GM18502 (cell line): Measurements from ENCODE around the gene CPT1B.

Experiments
- ATAC-seq: cut with Tn5 transposase; IDR thresholded peaks from one replicate; pipeline ENCODE4 v1.9.1; 2021; ENCODE audit warnings: mild to moderate bottlenecking; ENCODE audit not compliant: unreplicated experiment, poor library complexity

CPT1B gene

DNA sequence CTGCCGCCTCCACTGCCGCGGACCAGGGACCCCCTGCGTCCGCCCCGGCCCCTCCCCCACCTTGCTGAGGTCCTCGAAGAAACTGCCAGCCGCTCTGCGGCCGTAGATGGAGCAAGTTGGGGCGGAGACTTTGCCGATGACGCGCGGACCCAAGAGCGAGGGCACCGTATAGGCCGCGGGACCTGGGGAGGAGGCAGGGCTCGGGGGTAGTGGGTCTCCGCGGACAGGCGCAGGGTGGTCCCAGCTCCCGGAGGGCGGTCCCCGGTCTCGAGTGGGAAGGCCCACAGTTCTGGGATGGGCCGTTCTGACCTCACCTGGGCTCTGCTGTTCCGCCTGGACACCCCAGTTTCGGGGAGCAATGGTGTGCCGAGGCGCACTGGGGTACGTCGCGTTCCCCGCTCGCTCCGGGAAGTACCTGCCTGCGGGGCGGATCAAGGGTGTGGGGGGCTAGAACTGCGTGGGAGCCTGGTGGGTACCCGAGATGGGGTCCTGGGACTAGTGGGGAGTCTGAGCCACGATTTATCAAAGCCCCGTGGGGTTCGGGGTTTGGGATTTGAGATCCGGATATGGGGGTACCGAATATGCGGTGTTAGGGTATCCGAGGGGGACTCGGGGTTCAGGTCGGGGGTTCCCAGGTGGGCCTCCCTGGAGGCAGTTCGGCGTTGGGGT, 47.2 kb downstream of the CPT1B start:
- no peak for ATAC-seq

DNA sequence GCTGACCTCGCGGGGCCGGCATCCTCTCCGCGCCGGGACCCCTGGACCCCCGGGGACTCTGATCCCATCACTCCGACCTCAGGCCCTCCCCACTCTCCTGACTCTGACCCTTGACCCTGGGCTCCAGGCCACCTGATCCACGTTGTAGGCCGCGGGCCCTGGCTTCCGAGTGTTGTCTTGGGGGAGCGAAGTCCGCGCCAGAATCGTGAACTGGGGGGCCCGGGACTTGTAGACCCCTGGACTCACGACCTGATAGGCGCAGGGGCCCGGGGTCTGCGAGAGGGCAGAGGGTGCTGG, 47.7 kb downstream of the CPT1B start:
- ATAC-seq, result no peak

DNA sequence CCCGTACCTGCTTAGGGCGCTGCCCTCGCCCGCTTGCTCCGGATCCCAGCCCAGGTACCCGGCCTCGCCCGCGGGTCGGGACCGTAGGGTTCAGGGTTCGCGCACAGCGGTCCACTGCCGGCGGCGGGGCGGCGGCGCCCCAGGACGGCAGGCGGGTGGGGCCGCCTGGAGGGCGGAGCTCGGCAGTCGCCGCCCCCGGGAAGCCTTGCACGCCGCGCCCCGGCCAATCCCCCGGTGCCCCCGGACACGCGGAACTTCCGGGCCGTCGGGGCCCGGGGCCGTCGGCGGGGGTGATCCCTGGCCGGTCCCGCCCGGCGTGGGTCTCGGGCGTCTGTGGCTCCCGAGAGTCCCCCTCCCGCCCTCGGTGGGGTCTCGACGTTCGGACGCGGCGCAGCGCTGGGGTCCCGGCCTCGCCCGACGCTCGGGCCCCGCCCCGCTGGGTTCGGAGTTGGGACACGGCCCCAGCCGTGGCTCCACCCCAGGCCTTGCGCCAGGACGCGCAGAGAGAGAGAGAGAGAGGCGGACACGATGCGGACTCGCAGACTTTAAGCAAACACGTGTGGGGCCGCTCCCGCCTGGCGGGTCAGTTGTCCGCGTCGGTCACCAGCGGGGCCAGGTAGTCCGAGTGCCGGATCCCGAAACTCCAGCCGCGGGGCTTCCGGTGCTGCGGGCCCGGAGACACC, 48.2 kb downstream of the CPT1B start, which contains the start of gene TYMP:
Gene TYMP, minus strand, starts transcription at position 116 of the 683 bp plus-strand sequence. CDS start 303 bp downstream, outside the sequence.
- peak; percentile 24 for ATAC-seq

DNA sequence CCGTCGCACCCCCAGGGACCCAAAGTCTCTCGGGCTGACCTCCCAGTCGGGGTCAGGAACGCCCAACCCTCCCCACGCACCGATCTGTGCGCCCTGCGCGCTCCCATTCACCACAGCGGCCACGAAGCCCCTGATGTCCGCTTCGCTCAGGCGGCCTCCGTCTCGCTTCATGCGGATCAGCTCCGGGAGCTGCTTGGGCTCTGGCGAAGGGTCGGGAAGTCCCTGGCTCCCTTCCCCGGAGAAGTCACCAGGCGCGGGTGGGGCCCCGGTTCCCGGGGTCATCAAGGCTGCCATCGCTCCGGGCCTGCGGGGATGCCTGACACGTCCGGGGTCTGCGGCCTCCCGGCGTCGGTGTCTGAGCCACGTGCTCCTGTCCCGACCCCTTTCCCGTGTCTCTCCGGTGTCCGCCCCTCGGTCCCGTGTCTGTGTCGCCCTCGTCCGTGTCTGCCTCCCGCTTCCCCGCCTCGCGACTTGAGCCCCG, 48.8 kb downstream of the CPT1B start:
- no peak for ATAC-seq

DNA sequence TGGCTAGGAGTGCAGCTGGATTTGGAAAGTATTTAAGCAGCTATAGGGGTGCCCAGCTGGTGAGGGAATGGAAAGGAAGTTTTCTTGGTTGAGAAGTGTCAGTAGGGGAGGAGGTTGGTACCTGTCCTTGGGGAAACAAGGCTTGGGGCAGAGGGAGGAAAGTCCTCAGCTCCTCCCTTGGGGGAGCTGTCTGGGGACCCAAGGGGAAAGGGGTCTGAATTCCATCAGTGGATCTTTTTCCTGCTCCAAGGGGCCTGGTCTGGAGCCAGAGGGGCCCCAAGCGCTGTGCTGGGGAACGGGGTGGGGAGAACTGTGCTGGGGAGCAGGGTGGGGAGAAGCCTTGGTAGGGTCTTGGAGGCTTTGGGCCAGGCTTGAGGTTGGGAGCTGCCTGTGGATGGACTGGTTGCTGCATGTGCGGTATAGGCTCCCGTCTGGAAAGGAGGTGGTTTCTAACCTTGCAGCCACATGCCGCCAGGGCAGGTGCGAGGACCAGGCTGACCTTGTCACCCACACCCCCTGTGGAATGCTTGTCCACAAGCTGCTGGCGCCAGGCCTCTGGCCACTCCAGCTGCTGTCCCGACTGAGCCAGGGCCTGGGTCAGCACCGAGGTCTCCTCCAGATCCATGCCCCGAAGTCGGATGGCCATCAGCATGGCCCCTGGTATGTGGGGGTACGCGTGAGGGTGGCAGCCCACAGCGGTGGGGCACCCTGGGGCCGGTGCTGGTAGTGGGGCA, 49.4 kb downstream of the CPT1B start:
- ATAC-seq, result no peak

DNA sequence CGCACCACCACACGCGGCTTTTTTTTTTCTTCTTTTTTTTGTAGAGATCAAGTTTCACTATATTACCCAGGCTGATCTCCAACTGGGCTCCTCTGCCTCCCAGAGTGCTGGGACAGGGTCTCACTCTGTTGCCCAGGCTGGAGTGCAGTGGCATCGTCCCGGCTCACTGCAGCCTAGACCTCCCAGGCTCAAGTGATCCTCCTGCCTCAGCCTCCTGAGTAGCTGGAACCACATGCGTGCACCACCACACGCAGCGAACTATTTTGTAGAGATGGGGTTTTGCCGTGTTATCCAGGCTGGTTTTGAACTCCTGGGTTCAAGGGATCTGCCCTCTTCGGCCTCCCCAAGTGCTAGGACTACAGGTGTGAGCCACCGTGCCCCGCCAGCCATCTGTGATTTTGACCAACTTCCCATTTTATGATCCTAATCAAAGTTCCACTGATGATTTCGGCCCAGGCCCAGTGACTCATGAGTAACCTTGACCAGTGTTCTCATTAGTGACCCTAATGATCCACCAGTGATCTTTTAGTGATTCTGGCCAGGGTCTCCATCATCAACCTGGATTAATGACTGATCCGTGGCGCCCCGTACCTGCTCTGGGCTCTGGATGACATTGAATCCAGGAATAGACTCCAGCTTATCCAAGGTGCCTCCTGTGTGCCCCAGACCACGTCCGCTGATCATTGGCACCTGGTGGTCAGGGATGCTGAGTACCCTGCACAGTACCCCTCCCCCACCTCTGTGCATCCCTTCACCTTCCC, 50.1 kb downstream of the CPT1B start:
- no peak for ATAC-seq

DNA sequence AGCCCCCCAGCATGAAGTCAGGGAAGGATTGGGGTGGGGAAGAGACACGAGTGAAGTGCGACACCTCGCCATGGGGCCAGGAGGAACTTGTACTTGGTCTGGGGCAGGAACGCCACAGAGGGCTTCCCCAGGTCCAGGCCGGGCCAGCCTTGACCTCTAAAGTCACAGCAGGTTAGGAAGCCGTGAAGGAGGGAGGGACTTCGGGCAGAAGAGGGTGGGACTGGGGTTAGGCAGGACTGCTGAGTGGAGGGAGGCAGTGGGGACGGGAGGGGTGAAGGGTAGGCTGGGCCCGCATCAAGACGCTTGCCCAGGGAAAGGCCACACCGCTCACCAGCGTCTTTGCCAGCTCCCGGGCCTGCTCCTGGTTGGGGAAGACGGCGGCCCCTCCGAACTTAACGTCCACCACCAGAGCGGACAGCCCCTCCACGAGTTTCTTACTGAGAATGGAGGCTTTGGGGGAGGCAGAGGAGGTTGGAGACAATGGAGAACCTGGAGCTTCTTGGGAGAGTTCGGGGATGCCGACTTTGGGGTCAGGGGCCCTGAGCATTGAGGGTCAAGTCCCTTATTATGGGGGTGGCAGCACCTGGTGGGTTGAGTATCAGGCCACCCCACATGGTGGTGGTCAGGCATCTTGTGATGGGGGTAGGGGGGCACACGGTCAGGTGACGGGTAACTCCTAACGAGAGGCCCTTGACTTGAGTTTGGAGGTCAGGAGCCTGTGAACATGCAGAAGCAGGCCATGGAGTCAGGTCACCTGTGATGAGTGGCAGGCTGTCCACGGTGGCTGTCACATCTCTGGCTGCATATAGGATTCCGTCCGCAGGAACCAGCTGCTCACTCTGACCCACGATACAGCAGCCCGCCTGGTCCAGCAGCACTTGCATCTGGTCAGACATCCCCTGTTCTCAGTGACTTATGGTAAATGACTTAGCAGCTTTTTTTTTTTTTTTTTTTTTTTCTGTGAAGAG, 51.1 kb downstream of the CPT1B start:
- ATAC-seq, result no peak

DNA sequence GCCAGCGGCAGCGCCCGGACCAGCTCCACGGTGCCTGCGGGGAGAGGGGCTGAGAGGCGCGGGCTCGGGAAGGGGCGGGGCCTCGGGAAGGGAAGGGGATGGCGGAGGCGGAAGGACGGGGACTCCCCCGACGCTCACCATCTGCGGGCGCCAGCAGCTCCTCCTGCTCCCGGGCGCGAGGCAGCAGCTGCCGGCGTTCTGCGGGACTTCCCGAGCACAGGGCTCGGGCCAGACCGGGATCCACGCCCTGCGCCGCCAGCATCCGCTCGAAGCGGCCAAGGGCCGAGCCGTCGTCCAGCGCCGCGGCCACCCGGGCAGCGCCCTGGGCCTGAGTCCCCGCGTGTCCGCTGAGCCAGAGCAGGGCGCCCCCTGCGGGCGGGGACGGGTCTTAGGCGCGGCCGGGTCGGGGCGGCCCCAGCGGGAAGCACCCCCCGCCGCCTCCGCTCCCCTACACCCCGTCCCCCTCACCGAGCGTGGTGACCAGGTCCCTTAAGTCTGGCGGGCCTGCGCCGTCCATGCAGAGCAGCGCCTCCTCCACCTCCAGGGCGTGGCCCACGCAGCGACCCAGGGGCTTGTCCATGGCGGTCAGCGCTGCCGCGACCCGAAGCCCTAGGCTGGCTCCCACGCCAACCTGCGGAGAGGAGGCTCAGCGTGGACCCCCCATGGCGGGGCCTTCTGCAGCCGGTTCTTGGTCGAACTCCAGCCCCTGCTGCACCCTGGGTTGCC, 52.0 kb downstream of the CPT1B start:
- peak; percentile 31 for ATAC-seq

DNA sequence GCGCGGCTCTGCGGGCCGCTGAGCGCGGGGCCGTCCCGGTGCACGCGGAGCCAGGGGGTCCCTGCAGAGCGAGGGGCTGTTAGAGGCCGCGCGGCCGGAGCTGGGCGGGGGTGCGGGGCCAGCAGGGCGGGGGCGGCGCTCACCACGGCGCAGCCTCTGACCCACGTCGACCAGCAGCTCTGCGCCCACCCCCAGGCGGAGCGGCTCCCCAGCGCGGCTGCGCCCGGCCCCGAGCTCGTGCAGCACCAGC, 52.4 kb downstream of the CPT1B start:
- no peak for ATAC-seq

DNA sequence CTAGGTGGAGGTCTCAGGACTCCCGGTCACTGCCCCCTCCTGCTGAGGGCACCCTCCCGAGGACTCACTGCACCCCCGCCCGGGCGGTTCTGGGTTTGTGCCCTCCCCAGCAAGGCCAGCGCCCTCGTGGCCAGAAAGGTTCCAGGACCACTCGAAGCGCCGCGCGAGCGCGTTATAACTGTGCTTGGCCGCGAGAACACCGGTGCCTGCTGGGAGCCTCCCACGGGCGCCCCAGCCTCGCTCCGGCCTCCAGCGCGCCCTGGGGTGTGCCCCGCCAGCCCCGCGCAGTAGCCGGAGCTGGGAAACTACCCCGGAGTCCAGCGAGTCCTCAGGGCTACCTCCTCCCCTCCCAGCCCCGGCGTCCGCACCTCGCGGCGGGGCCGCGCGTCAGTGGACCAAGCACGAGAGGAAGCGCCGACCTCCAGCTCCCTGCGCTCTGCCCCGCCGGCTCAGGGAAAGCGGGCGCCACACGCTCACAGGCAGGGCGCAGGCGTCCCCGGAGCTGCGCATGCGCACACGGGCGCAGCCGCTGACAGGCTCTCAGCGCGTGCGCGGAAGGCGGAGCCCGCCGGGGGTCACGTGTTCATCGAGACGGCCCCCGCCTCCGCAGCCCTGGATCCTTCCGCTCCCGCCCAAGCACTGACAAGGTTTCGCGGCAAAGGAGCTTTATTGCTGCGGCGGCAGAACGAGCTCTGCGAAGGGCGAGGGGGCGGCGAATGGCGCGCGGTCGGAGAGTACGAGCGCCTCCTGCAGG, 52.9 kb downstream of the CPT1B start, which contains the start of gene SCO2:
Gene SCO2, minus strand, starts transcription at position 495 of the 754 bp plus-strand sequence. CDS start 1,187 bp downstream, outside the sequence.
- peak; percentile 46 for ATAC-seq

DNA sequence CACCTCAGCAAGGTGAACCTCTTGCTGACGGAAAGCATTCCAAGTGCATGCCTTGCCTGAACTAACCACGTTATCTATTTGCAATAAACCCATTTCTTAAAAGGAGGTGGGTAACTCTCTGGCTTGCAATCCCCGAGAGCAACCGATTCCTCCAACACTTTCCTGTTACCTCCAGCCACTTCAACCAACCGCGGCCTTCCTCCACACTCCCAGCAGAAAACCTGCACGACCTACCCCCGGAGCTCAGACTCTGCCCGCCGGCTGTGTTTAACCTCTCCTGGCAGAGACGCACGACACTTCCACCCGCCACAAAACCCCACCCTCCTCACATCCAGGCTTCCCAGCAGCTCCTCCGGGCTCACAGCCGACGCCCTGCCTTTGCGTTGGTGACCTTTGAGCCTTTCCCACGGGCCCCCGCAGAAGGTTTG, 53.5 kb downstream of the CPT1B start:
- ATAC-seq, result no peak

DNA sequence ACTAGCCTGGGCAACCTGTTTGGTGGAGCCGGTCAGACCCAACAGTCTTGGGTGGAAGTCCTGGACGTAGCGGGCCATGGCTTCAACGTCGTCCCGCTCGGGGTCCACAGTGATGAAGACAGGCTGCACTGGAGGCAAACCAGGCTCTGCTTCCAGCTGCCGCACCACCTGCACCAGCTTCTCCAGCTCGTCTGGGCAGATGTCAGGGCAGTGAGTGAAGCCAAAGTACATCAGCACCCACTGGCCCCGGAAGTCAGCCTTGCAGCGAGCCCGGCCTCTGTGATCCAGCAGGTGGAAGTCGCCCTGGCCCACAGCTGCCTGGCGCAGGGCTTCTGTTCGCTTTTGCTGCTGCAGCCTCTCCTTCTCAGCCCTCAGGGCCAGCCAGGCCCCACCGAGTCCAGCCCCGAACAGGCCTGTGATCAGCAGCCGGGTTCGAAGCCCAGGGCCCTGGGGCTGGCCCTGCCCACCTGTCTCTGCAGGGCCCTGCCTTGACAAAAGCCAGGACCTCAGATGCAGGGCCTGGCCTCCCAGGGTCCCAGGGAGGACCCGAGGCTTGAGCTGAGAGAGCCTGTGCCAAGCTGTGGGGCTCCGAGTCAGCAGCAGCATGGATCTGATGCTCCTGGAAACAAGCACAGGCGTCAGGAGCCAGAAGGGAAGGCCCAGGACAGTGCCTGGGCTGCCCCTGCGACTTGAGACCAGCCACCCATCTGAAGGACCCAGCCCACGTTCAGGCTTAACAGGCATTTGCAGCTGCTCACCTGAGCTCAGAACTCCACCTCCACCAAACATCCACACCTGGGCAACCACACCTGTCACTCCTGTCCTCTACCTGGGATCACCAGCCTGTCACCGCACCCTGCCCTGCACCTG, 54.2 kb downstream of the CPT1B start:
- no peak for ATAC-seq

DNA sequence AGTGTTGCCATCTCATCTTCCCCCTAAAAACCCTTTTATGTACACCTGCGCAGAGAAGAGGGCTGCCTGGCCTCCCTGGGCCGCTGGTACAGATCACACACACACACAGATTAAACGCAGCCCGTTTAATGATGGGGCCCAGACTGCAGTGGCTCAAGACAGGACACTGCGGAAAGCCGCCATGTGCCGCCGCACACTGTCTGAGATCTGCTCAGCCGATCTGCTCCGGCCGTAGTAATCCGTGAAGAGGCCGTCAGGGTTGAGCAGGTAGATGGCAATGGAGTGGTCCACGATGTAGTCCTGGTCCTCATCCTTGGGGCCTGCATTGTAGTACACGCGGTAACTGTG, 54.8 kb downstream of the CPT1B start:
- no peak for ATAC-seq

DNA sequence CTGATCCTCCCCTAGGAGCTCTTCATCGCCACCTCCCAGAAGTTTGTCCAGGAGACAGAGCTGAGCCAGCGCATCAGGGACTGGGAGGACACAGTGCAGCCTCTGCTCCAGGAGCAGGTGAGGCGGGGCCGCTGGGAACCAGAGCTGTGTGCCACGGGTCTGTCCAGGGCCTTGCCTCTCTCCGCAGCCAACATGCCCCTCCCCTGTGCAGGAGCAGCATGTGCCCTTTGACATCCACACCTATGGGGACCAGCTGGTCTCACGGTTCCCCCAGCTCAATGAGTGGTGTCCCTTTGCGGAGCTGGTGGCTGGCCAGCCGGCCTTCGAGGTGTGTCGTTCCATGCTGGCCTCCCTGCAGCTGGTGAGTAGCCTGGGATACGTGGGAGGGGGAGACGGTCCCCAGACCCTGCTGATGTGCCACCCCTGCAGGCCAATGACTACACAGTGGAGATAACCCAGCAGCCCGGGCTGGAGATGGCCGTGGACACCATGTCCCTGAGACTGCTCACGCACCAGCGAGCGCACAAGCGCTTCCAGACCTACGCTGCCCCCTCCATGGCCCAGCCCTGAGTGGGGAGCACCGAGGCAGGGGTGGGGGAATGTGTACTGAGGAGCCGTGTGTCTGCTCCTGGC, 55.3 kb downstream of the CPT1B start:
- ATAC-seq, result no peak

DNA sequence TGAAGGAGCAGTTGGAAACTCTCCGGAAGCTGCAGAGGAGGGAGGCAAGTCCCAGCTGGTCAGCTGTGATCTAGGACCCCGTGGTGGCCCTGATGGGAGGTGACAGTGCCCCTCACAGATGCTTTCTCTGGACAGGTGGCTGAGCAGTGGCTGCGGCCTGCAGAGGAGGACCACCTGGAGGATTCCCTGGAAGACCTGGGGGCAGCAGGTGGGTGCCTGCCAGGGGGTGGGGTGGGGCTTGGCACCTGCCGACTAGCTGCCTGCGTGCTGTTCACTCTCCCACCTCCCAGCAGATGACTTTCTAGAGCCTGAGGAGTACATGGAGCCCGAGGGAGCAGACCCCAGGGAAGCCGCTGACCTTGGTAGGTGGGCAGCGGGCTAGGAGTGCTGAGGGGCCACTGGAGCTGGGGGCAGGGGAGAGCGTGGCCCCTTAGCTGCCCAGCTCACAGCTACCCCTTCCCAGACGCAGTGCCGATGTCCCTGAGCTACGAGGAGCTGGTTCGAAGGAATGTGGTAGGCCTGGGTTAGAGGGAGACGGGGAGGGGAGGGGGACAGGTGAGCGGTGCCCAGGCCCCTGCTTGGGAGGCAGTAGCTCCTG, 55.9 kb downstream of the CPT1B start:
- no peak for ATAC-seq

DNA sequence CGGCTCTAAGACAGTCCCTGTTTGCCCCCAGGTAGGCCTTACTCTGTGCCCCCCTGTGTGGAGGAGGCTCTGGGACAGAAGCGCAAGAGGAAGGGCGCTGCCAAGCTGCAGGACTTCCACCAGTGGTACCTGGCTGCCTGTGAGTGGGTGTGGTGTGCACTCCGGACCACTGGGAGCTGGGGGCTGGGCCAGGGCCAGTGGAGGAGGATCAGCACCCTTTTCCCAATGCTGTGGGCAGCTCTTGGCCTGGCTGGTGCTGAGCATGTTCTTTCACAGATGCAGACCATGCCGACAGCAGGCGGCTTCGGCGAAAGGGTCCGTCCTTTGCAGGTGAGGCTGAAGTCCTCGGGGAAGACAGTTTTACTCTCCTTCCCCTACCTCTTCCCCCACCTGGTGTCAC, 56.5 kb downstream of the CPT1B start:
- ATAC-seq, result no peak
